Endothelial cell of umbilical vein (primary cell): ENCODE measurements around the gene FTO. TPM values are rescaled to one million over a fixed set of nuclear protein-coding genes. Genes with fewer than 3 reads are reported as not detected.

Experiments used
- BruUV-seq: library from RNA; stranded (reverse); fragments of 400-500 nt; replicated peaks from 2 replicates; lab custom pipeline; 2021; lab: Mats Ljungman, UMichigan
- CTCF ChIA-PET: fragments of 300-600, 350-600 bp; sonication (Branson Sonifier 250); formaldehyde crosslinking; loops from one replicate; lab custom pipeline; 2021; ENCODE audit warnings: antibody characterized with exemption, inconsistent platforms; lab: Charles Lee
- POLR2A ChIA-PET: fragments of 300-600, 350-600 bp; sonication (Branson Sonifier 250); formaldehyde crosslinking; loops from one replicate; lab custom pipeline; 2021; ENCODE audit warnings: antibody characterized with exemption, inconsistent platforms; lab: Charles Lee
- DNase-seq: peaks from one replicate; pipeline ENCODE4 v3.0.0-alpha.2; 2011; ENCODE audit warnings: low read depth, low spot score
- FAIRE-seq: peaks from 2 replicates; lab custom pipeline; 2011; peaks lifted over from hg19 to GRCh38; lab: Jason Lieb, UNC
- H2AFZ ChIP-seq: 2 replicates; pipeline ENCODE4 v1.6.0; 2012; ENCODE audit warnings: low read depth, low read length, control low read depth, inconsistent platforms
- H3K27ac ChIP-seq: 2 replicates; pipeline ENCODE4 v1.5.1; 2011; ENCODE audit warnings: low read depth, mild to moderate bottlenecking, control low read depth, low read length, moderate library complexity; ENCODE audit not compliant: insufficient read depth
- H3K27me3 ChIP-seq, 2 experiments: 2 replicates each; pipeline versions ENCODE4 v1.6.0 to v1.6.1; 2011; ENCODE audit warnings: low read length in 2 of 2, mixed read lengths in 1 of 2; ENCODE audit not compliant: control insufficient read depth in 2 of 2, insufficient read depth in 2 of 2
- H3K36me3 ChIP-seq, 2 experiments: 2 replicates in 1 of 2; 3 replicates in 1 of 2; pipeline ENCODE4 v1.5.1; 2011; ENCODE audit warnings: low read length in 2 of 2, mild to moderate bottlenecking in 1 of 2, moderate library complexity in 1 of 2; ENCODE audit not compliant: control insufficient read depth in 2 of 2, insufficient read depth in 2 of 2; ENCODE audit errors: extremely low read depth in 1 of 2
- H3K4me1 ChIP-seq: 3 replicates; pipeline ENCODE4 v1.5.1; 2011; ENCODE audit warnings: mild to moderate bottlenecking, low read length; ENCODE audit not compliant: control insufficient read depth, insufficient read depth; ENCODE audit errors: extremely low read depth
- H3K4me2 ChIP-seq: 2 replicates; pipeline ENCODE4 v1.6.1; 2011; ENCODE audit warnings: low read length, control low read depth, mixed read lengths; ENCODE audit not compliant: insufficient read depth
- H3K4me3 ChIP-seq, 3 experiments: fragments of 200-600 bp in 1 of 3; sonication (generic), shearing (Covaris generic) in 1 of 3; replicated peaks in 1 of 3; 2 replicates each; pipeline ENCODE4 v1.5.1; 2011 to 2016; ENCODE audit warnings: control low read depth in 3 of 3, low read length in 3 of 3, mild to moderate bottlenecking in 2 of 3, inconsistent platforms in 1 of 3, low read depth in 1 of 3, moderate library complexity in 1 of 3; ENCODE audit not compliant: insufficient read depth in 1 of 3
- H3K79me2 ChIP-seq: 2 replicates; pipeline ENCODE4 v1.6.0; 2012; ENCODE audit warnings: low read length, inconsistent platforms; ENCODE audit not compliant: control insufficient read depth, insufficient read depth
- H3K9ac ChIP-seq: replicated peaks from 2 replicates; pipeline ENCODE3; 2011; ENCODE audit warnings: low read length, control low read depth; ENCODE audit not compliant: insufficient read depth; ENCODE audit errors: extremely low read depth
- H3K9me1 ChIP-seq: replicated peaks from 3 replicates; pipeline ENCODE4 v1.6.0; 2011; ENCODE audit warnings: mild to moderate bottlenecking, low read length; ENCODE audit not compliant: control insufficient read depth, insufficient read depth; ENCODE audit errors: extremely low read depth
- H3K9me3 ChIP-seq: replicated peaks from 2 replicates; pipeline ENCODE4 v1.5.1; 2012; ENCODE audit warnings: low read length, inconsistent platforms; ENCODE audit not compliant: control insufficient read depth, insufficient read depth
- H4K20me1 ChIP-seq: replicated peaks from 2 replicates; pipeline ENCODE3; 2011; ENCODE audit warnings: mild to moderate bottlenecking, low read length; ENCODE audit not compliant: control insufficient read depth, insufficient read depth; ENCODE audit errors: extremely low read depth
- EZH2 ChIP-seq: IDR thresholded peaks from 2 replicates; pipeline ENCODE4 v1.6.1; 2012; ENCODE audit warnings: borderline replicate concordance, low read depth, mild to moderate bottlenecking, moderate library complexity, low read length, inconsistent platforms; ENCODE audit not compliant: severe bottlenecking
- FOS ChIP-seq: IDR thresholded peaks from 2 replicates; pipeline ENCODE4 v1.6.1; 2011; ENCODE audit warnings: mild to moderate bottlenecking, low read length, moderate library complexity, borderline replicate concordance; ENCODE audit not compliant: insufficient read depth
- GATA2 ChIP-seq: IDR thresholded peaks from 2 replicates; pipeline ENCODE4 v1.7.0; 2011; ENCODE audit warnings: low read depth, mild to moderate bottlenecking, moderate library complexity, mixed read lengths, low read length; ENCODE audit not compliant: insufficient read length, insufficient read depth
- MAX ChIP-seq: IDR thresholded peaks from 2 replicates; pipeline ENCODE4 v1.6.1; 2011; ENCODE audit not compliant: insufficient read depth, insufficient read length
- MYC ChIP-seq: IDR thresholded peaks from one replicate; pipeline ENCODE4 v1.6.1; 2011; ENCODE audit warnings: mild to moderate bottlenecking, low read depth, low read length
- POLR2A ChIP-seq: IDR thresholded peaks from 2 replicates; pipeline ENCODE4 v1.6.1; 2012; ENCODE audit warnings: low read depth, mild to moderate bottlenecking, control low read depth, low read length
- POLR2AphosphoS5 ChIP-seq: IDR thresholded peaks from 2 replicates; pipeline ENCODE4 v1.6.1; 2012; ENCODE audit warnings: low read depth, mild to moderate bottlenecking, control low read depth, low read length, moderate library complexity; ENCODE audit not compliant: insufficient read depth
- dilution Hi-C: fragments of 300-500 bp; cut with MboI; formaldehyde crosslinking; loops from one replicate; pipeline ENCODE4 v1.15.0; 2019; ENCODE audit warnings: low sequenced_read_pairs; ENCODE audit not compliant: extremely low pct_ligation_motif_present
- intact Hi-C: fragments of 100-400 bp; cut with micrococcal nuclease; formaldehyde crosslinking; loops from one replicate; pipeline ENCODE4 v1.10.0; 2022
- polyA plus RNA-seq, 4 experiments: library from polyadenylated mRNA; depleted of rRNA in 3 of 4; stranded (reverse) in 3 of 4; unstranded in 1 of 4; fragments of >200 nt; gene quantifications; 2 replicates each; pipeline versions ENCODE4 v1.2.1 to v1.2.3, GENCODE V29; 2011 to 2012; ENCODE audit warnings: missing spikeins in 1 of 4
- total RNA-seq: library from RNA; stranded (reverse); gene quantifications from 2 replicates; pipeline ENCODE4 v1.2.3, GENCODE V29; 2021
- TF ChIP-seq, protein P1 (sequence below), 2 donors: IDR thresholded peaks; 1 replicate in 1 of 2; 2 replicates in 1 of 2; pipeline ENCODE4 v1.5.1; 2011; ENCODE audit warnings: low read length in 2 of 2, mild to moderate bottlenecking in 2 of 2, moderate library complexity in 2 of 2, control low read depth in 1 of 2, inconsistent platforms in 1 of 2, low read depth in 1 of 2; ENCODE audit not compliant: insufficient read depth in 1 of 2; ENCODE audit errors: extremely low read depth in 1 of 2

Gene FTO
- total and polyA plus RNA-seq, 2 donors (not counting 3 experiments of a cell fraction or from before 2014, with no cell fraction given), result 48.6 to 87.1 TPM

- Histone ChIP-seq H3K79me2 (no peaks in the 10 kb centered on the region), H3K4me2 (no peak overlapping the region), H3K9ac (no peak overlapping the region), H3K27me3 (no peaks in the 10 kb centered on the region), H4K20me1 (no peaks in the 10 kb centered on the region), H3K9me3 (no peaks in the 10 kb centered on the region), H3K27ac (no peak overlapping the region), H2AFZ (no peak overlapping the region), H3K36me3 (no peaks in the 10 kb centered on the region), H3K9me1 (no peaks in the 10 kb centered on the region), H3K4me1 (no peaks in the 10 kb centered on the region), H3K4me3 (no peak overlapping the region)
- intact Hi-C loops, result no loop called here
- BruUV-seq, result no TSS peak
- POLR2A ChIA-PET, result no interaction called here
- no peak for DNase-seq
- CTCF ChIA-PET, result interaction anchor here (1.0 to 1.4 kb wide), 2 partner anchors 9 to 14 kb away, joined by 3 read pairs; no protein-coding TSS in a partner anchor
- FAIRE-seq, result no peak
- TF ChIP-seq FOS, result no peak
- TF ChIP-seq POLR2AphosphoS5, result no peak
- TF ChIP-seq POLR2A, result no peak
- dilution Hi-C loops, result no loop called here
These were observed 232.6 kb downstream of the FTO start for GRCh38 chr16:53936529-53936928.

DNA sequence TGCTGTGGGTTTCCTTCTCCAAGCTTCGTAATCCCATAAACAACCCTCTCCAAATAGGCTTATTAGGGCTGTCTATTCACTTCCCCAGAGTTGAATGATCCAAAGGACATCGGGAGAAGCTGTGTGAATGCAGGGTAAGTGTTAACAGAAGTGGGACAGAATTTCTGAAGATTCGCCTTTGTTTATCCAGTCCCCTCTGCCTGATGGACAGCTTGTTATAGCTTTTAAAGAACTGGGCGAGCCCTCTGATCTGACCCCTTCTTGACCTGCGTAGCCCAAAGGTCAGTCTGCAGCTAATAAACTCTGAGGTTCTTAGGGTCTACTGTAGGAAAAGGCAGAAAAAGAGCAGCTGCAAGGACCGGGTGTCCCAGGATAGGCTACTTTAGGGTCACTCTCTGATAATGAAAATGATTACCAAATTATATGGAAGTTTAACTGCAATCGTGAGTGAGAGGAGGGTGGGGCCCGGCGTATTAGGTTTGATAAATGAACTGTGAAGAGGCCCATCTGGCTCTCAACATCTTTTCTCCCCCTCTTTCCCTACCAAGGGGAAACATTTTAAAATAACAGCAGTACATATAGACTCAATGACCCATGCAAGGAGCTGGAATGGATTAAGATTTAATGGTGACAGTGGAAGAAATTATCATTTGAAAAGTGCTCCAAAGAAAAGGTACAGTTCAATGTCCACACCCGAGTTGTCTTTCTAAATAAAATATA is 233.4 kb downstream of the FTO start:
- Histone ChIP-seq H3K4me3 (no peak overlapping the region), H3K79me2 (no peaks in the 10 kb centered on the region), H3K4me2 (no peak overlapping the region), H3K9me1 (no peaks in the 10 kb centered on the region), H3K27ac (no peak overlapping the region), H3K4me1 (no peaks in the 10 kb centered on the region), H2AFZ (no peak overlapping the region), H3K27me3 (no peaks in the 10 kb centered on the region), H4K20me1 (no peaks in the 10 kb centered on the region), H3K36me3 (no peaks in the 10 kb centered on the region), H3K9me3 (no peaks in the 10 kb centered on the region), H3K9ac (no peak overlapping the region)
- FAIRE-seq (no peak), DNase-seq (no peak)
- dilution Hi-C loops, result no loop called here
- TF ChIP-seq, protein P1, sequence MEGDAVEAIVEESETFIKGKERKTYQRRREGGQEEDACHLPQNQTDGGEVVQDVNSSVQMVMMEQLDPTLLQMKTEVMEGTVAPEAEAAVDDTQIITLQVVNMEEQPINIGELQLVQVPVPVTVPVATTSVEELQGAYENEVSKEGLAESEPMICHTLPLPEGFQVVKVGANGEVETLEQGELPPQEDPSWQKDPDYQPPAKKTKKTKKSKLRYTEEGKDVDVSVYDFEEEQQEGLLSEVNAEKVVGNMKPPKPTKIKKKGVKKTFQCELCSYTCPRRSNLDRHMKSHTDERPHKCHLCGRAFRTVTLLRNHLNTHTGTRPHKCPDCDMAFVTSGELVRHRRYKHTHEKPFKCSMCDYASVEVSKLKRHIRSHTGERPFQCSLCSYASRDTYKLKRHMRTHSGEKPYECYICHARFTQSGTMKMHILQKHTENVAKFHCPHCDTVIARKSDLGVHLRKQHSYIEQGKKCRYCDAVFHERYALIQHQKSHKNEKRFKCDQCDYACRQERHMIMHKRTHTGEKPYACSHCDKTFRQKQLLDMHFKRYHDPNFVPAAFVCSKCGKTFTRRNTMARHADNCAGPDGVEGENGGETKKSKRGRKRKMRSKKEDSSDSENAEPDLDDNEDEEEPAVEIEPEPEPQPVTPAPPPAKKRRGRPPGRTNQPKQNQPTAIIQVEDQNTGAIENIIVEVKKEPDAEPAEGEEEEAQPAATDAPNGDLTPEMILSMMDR (IDR thresholded peaks at IDR 0.05; ENCODE audit: extremely low read depth in 1 of 2, insufficient read depth in 1 of 2, low read depth in 1 of 2, low read length in 2 of 2), result no peak
- TF ChIP-seq GATA2, result no peak
- no peak for TF ChIP-seq EZH2
- TF ChIP-seq POLR2A, result no peak
- TF ChIP-seq MYC, result no peak
- no peak for TF ChIP-seq MAX
- no peak for TF ChIP-seq POLR2AphosphoS5
- ChIA-PET CTCF (interaction anchor here (1.0 to 1.4 kb wide), 2 partner anchors 8 to 13 kb away, joined by 3 read pairs; no protein-coding TSS in a partner anchor), POLR2A (no interaction called here)
- intact Hi-C loops, result no loop called here
- BruUV-seq, result no TSS peak
